H1 (cell line): ENCODE data around the gene ELP1. TPM values are rescaled to one million over a fixed set of nuclear protein-coding genes. Genes with fewer than 3 reads are reported as not detected.

Experiments used
- CHD7 ChIP-seq: fragments of 300-600 bp; sonication (generic); IDR thresholded peaks from 2 replicates; pipeline ENCODE4 v1.7.1; 2012; ENCODE audit warnings: low read length, moderate library complexity, mild to moderate bottlenecking, inconsistent platforms; ENCODE audit not compliant: insufficient replicate concordance
- CTBP2 ChIP-seq: IDR thresholded peaks from 2 replicates; pipeline ENCODE4 v1.7.0; 2011; ENCODE audit warnings: borderline replicate concordance, mild to moderate bottlenecking, moderate library complexity, mixed read lengths, low read length; ENCODE audit not compliant: insufficient read depth, insufficient read length
- EP300 ChIP-seq, 2 experiments: IDR thresholded peaks; 1 replicate in 1 of 2; 2 replicates in 1 of 2; pipeline ENCODE4 v1.6.1; 2011 to 2012; ENCODE audit warnings: low read depth in 2 of 2, low read length in 2 of 2, mild to moderate bottlenecking in 2 of 2, borderline replicate concordance in 1 of 2, inconsistent platforms in 1 of 2, moderate library complexity in 1 of 2
- MAX ChIP-seq: IDR thresholded peaks from 2 replicates; pipeline ENCODE4 v1.6.1; 2012; ENCODE audit warnings: inconsistent platforms
- POLR2AphosphoS5 ChIP-seq: IDR thresholded peaks from 2 replicates; pipeline ENCODE4 v1.6.1; 2011; ENCODE audit warnings: low read depth, low read length
- SAP30 ChIP-seq: fragments of 300-600 bp; sonication (generic); IDR thresholded peaks from 2 replicates; pipeline ENCODE4 v1.7.1; 2012; ENCODE audit warnings: low read length, moderate library complexity, mild to moderate bottlenecking, inconsistent platforms; ENCODE audit not compliant: insufficient read depth, insufficient replicate concordance
- SIN3A ChIP-seq, 2 experiments: IDR thresholded peaks in 1 of 2; conservative IDR thresholded peaks in 1 of 2; 2 replicates each; pipeline ENCODE4 v1.6.1; 2011 to 2012; ENCODE audit warnings: low read length in 2 of 2, improper control_type of control experiment in 1 of 2, low read depth in 1 of 2, mild to moderate bottlenecking in 1 of 2
- TAF7 ChIP-seq: optimal IDR thresholded peaks from 2 replicates; pipeline ENCODE3; 2011; ENCODE audit warnings: low read depth, mild to moderate bottlenecking, inconsistent platforms, low read length, moderate library complexity, borderline replicate concordance
- TBP ChIP-seq: IDR thresholded peaks from 2 replicates; pipeline ENCODE4 v1.6.1; 2011; ENCODE audit warnings: low read depth, low read length, improper control_type of control experiment
- polyA plus RNA-seq, 7 experiments: library from polyadenylated mRNA; depleted of rRNA in 3 of 7; stranded (reverse) in 5 of 7; unstranded in 2 of 7; fragments of >200 nt in 5 of 7; fragments of 200-250 nt in 2 of 7; gene quantifications; 1 replicate in 5 of 7; 2 replicates in 1 of 7; 4 replicates in 1 of 7; pipeline versions ENCODE4 v1.2.1 to v1.2.3, GENCODE V29; 2011 to 2013; ENCODE audit warnings: missing spikeins in 2 of 7, mixed read lengths in 2 of 7
- total RNA-seq: library from RNA; stranded (reverse); fragmentation: NEBNext Ultra II Directional; extraction: Animal tissue kit (Norgen Biotek cat#: 25700); gene quantifications from 2 replicates; pipeline ENCODE4 v1.2.1, GENCODE V29; 2021

Gene ELP1
- total and polyA plus RNA-seq, 2 of the 8 experiments (the other 6 are each of a cell fraction or from before 2014, with no cell fraction given), result 13.9 to 31.3 TPM

GRCh38 chr9:108834959-108835665, 98.8 kb downstream of the ELP1 start (continued):
- TF ChIP-seq CHD7 (no peak), TBP (no peak), MAX (no peak), POLR2AphosphoS5 (no peak), EP300 (IDR thresholded peaks at IDR 0.05; ENCODE audit: borderline replicate concordance in 1 of 2, low read depth in 2 of 2, low read length in 2 of 2) (no peak), SIN3A (conservative IDR thresholded peaks at IDR 0.05 in 1 of 2, IDR thresholded peaks at IDR 0.05 in 1 of 2; ENCODE audit: low read depth in 1 of 2, low read length in 2 of 2) (no peak), SAP30 (no peak), CTBP2 (no peak), TAF7 (no peak)
